ENCODE data around the gene CORO6.

Gene CORO6

GRCh38 chr17:29620779-29621500 is 1.8 kb downstream of the CORO6 start:
- Histone ChIP-seq H3K4me3 (ENCODE audit: low read depth in 1 of 2, low read length in 2 of 2) (no peak overlapping the region), H3K9ac (ENCODE audit: low read depth in 1 of 2, low read length in 2 of 2) (no peak overlapping the region), H3K27ac (ENCODE audit: low read depth, low read length) (no peak overlapping the region), H3K9me3 (ENCODE audit: control insufficient read depth in 1 of 2, low read length in 2 of 2) (no peaks in the 10 kb centered on the region), H3K36me3 (ENCODE audit: control insufficient read depth in 1 of 2, insufficient read depth in 2 of 2, low read length in 2 of 2) (no peaks in the 10 kb centered on the region), H3K4me1 (ENCODE audit: control insufficient read depth in 1 of 2, insufficient read depth in 2 of 2, low read length in 2 of 2) (peaks cover 31 to 32% of the 10 kb centered on the region in 2 donors), H3K27me3 (ENCODE audit: control insufficient read depth in 1 of 2, insufficient read depth in 2 of 2, low read length in 2 of 2) (peaks cover 13 to 26% of the 10 kb centered on the region in 2 donors)

DNA sequence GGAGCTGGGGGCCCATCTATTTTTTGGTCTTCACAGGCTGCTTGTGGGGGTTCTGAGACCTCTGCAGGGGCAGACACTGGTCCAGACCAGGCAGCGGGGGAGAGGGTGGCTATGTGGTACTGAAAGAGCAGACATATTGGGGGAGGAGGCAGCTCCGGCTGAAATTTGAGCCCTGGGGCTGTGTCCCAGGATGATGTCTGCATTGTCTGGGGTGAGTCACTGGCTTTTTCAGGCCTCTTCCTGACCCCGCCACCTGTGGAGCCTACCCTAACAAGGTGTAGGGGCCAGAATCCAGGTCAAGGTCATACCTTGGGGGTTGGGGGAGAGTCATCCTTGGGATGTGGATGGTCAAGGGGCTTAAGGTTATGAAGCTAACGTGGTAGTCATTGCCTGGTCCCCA is 2.4 kb downstream of the CORO6 start:
- H3K27me3 ChIP-seq (ENCODE audit: control insufficient read depth in 1 of 2, insufficient read depth in 2 of 2, low read length in 2 of 2), result peaks cover 15 to 30% of the 10 kb centered on the region in 2 donors
- H3K36me3 ChIP-seq (ENCODE audit: control insufficient read depth in 1 of 2, insufficient read depth in 2 of 2, low read length in 2 of 2), result no peaks in the 10 kb centered on the region
- H3K9me3 ChIP-seq (ENCODE audit: control insufficient read depth in 1 of 2, low read length in 2 of 2), result no peaks in the 10 kb centered on the region
- peaks cover 33 to 36% of the 10 kb centered on the region in 2 donors for H3K4me1 ChIP-seq (ENCODE audit: control insufficient read depth in 1 of 2, insufficient read depth in 2 of 2, low read length in 2 of 2)
- no peak overlapping the region for H3K27ac ChIP-seq (ENCODE audit: low read depth, low read length)
- no peak overlapping the region for H3K9ac ChIP-seq (ENCODE audit: low read depth in 1 of 2, low read length in 2 of 2)
- no peak overlapping the region for H3K4me3 ChIP-seq (ENCODE audit: low read depth in 1 of 2, low read length in 2 of 2)

GRCh38 chr17:29619251-29619650 is 3.5 kb downstream of the CORO6 start:
- Histone ChIP-seq H3K27me3 (ENCODE audit: control insufficient read depth in 1 of 2, insufficient read depth in 2 of 2, low read length in 2 of 2) (peaks cover 15 to 39% of the 10 kb centered on the region in 2 donors), H3K4me1 (ENCODE audit: control insufficient read depth in 1 of 2, insufficient read depth in 2 of 2, low read length in 2 of 2) (peaks cover 37 to 45% of the 10 kb centered on the region in 2 donors), H3K4me3 (ENCODE audit: low read depth in 1 of 2, low read length in 2 of 2) (no peak overlapping the region), H3K9me3 (ENCODE audit: control insufficient read depth in 1 of 2, low read length in 2 of 2) (no peaks in the 10 kb centered on the region), H3K9ac (ENCODE audit: low read depth in 1 of 2, low read length in 2 of 2) (no peak overlapping the region), H3K27ac (ENCODE audit: low read depth, low read length) (no peak overlapping the region), H3K36me3 (ENCODE audit: control insufficient read depth in 1 of 2, insufficient read depth in 2 of 2, low read length in 2 of 2) (no peaks in the 10 kb centered on the region)

- Histone ChIP-seq H3K36me3 (ENCODE audit: control insufficient read depth in 1 of 2, insufficient read depth in 2 of 2, low read length in 2 of 2) (no peaks in the 10 kb centered on the region), H3K4me3 (ENCODE audit: low read depth in 1 of 2, low read length in 2 of 2) (peak overlapping the region; percentile 48 to 70), H3K27ac (ENCODE audit: low read depth, low read length) (no peak overlapping the region), H3K4me1 (ENCODE audit: control insufficient read depth in 1 of 2, insufficient read depth in 2 of 2, low read length in 2 of 2) (peaks cover 45 to 52% of the 10 kb centered on the region in 2 donors), H3K27me3 (ENCODE audit: control insufficient read depth in 1 of 2, insufficient read depth in 2 of 2, low read length in 2 of 2) (peaks cover 15 to 44% of the 10 kb centered on the region in 2 donors), H3K9me3 (ENCODE audit: control insufficient read depth in 1 of 2, low read length in 2 of 2) (no peaks in the 10 kb centered on the region), H3K9ac (ENCODE audit: low read depth in 1 of 2, low read length in 2 of 2) (no peak overlapping the region)
Observed at GRCh38 chr17:29618272-29619065, 4.2 kb downstream of the CORO6 start.

GRCh38 chr17:29617481-29618271 is 5.0 kb downstream of the CORO6 start:
- no peaks in the 10 kb centered on the region for H3K36me3 ChIP-seq (ENCODE audit: control insufficient read depth in 1 of 2, insufficient read depth in 2 of 2, low read length in 2 of 2)
- no peak overlapping the region for H3K27ac ChIP-seq (ENCODE audit: low read depth, low read length)
- peak overlapping the region; percentile 61 to 69 for H3K9ac ChIP-seq (ENCODE audit: low read depth in 1 of 2, low read length in 2 of 2)
- H3K27me3 ChIP-seq (ENCODE audit: control insufficient read depth in 1 of 2, insufficient read depth in 2 of 2, low read length in 2 of 2), result peaks cover 15 to 44% of the 10 kb centered on the region in 2 donors
- H3K4me1 ChIP-seq (ENCODE audit: control insufficient read depth in 1 of 2, insufficient read depth in 2 of 2, low read length in 2 of 2), result peaks cover 41 to 48% of the 10 kb centered on the region in 2 donors
- H3K9me3 ChIP-seq (ENCODE audit: control insufficient read depth in 1 of 2, low read length in 2 of 2), result no peaks in the 10 kb centered on the region
- H3K4me3 ChIP-seq (ENCODE audit: low read depth in 1 of 2, low read length in 2 of 2), result peak overlapping the region; percentile 68 to 70

DNA sequence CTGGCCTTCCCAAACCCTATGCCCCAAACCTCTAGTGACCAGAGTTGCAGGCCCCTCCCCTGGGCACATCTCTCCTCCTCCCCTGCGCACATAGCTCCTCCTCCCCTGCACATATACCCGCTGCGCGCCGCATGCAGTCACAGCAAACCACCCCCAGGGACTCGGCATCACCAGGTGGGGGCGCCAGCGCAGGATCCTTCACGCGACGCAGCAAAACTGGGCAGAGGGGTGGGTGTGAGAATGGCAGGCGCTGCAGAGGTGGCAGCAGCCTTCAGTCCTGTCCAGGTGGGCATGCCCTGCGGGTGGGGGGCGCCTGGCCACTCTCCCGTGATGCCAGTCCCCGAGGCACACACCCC is 5.6 kb downstream of the CORO6 start:
- Histone ChIP-seq H3K4me1 (ENCODE audit: control insufficient read depth in 1 of 2, insufficient read depth in 2 of 2, low read length in 2 of 2) (peaks cover 40 to 45% of the 10 kb centered on the region in 2 donors), H3K36me3 (ENCODE audit: control insufficient read depth in 1 of 2, insufficient read depth in 2 of 2, low read length in 2 of 2) (no peaks in the 10 kb centered on the region), H3K27ac (ENCODE audit: low read depth, low read length) (no peak overlapping the region), H3K9ac (ENCODE audit: low read depth in 1 of 2, low read length in 2 of 2) (peak overlapping the region; percentile 61 to 69), H3K9me3 (ENCODE audit: control insufficient read depth in 1 of 2, low read length in 2 of 2) (no peaks in the 10 kb centered on the region), H3K4me3 (ENCODE audit: low read depth in 1 of 2, low read length in 2 of 2) (peak overlapping the region; percentile 68 to 70), H3K27me3 (ENCODE audit: control insufficient read depth in 1 of 2, insufficient read depth in 2 of 2, low read length in 2 of 2) (peaks cover 15 to 44% of the 10 kb centered on the region in 2 donors)

DNA sequence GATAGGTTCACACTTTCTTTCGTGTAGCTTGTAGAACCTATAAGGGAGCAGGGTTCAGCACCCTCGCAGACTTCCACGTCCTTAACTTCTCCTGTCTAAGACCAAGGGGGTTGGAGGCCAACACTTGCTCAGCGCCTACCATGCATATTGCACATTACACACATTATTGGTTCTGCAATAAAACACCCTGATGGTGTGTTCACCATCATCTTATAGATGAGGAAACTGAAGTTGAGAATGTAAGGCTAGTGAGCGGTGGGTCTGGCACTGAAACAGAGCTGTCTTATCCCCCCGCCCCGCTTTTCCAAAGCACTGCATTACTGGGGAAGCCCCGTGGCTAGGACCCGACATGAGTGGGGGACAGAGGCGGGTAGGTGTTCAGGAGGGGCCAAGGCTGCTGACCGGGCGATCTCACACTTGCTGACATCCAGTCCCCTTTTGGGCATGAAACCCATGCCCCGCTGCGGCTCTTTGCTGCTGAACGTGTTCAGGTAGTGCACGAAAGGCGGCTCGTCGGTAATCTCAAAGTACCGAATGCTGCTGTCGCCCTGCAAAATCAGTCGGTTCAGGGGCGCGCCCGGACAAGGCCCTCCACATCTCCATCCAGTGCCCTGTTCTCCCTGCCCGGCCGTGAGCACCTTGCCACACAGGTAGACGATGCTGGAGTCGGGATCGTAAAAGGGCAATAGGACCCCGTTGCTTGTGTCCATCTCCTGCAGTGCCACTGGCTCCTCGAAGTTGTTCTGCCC is 6.2 kb downstream of the CORO6 start:
- Histone ChIP-seq H3K27ac (ENCODE audit: low read depth, low read length) (no peak overlapping the region), H3K9me3 (ENCODE audit: control insufficient read depth in 1 of 2, low read length in 2 of 2) (no peaks in the 10 kb centered on the region), H3K4me1 (ENCODE audit: control insufficient read depth in 1 of 2, insufficient read depth in 2 of 2, low read length in 2 of 2) (peaks cover 37 to 45% of the 10 kb centered on the region in 2 donors), H3K4me3 (ENCODE audit: low read depth in 1 of 2, low read length in 2 of 2) (peak overlapping the region; percentile 68 to 70), H3K27me3 (ENCODE audit: control insufficient read depth in 1 of 2, insufficient read depth in 2 of 2, low read length in 2 of 2) (peaks cover 15 to 44% of the 10 kb centered on the region in 2 donors), H3K9ac (ENCODE audit: low read depth in 1 of 2, low read length in 2 of 2) (peak overlapping the region; percentile 18 to 43), H3K36me3 (ENCODE audit: control insufficient read depth in 1 of 2, insufficient read depth in 2 of 2, low read length in 2 of 2) (no peaks in the 10 kb centered on the region)

DNA sequence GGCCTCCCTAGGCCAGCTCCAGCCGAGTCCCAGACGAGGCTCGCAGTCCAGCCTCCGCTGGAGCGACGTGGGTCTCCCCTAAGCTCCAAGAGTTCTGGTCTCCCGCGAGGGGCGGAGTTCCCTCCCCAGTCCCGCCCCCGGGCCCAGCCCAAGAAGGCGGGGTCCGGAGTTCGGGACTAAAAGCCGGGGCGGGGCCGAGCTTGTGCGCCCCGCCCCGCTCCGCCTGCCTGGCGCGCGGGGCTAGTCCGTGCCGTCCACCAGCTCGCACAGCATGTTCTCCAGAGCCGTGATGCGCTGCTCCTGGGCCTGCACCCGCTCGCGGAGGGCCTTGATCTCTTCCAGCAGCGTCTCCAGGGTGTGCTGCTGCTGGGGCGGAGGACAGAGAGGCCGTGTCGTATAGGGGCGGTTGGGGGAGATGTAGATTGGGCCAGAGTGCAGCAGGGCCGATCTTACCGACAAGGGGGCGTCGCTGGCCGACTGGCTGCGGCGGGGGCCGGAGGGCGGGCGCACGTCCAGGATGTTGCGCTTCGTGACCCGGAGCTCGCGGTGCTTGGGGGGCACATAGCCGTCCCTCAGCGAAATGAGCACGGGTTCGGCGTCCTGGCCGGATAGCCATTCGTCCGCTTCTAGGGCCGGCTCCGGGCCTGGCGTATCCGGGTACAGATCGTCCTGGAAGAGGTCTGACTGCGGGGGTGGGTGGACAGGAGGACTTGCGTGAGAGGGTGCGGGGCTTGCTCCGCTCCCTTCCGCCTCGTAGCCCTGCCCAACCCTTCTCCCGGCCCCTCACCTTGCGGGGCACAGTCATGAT is 7.0 kb downstream of the CORO6 start:
- Histone ChIP-seq H3K4me3 (ENCODE audit: low read depth in 1 of 2, low read length in 2 of 2) (peak overlapping the region; percentile 69 to 74), H3K9me3 (ENCODE audit: control insufficient read depth in 1 of 2, low read length in 2 of 2) (no peaks in the 10 kb centered on the region), H3K9ac (ENCODE audit: low read depth in 1 of 2, low read length in 2 of 2) (peak overlapping the region; percentile 18 to 43), H3K27ac (ENCODE audit: low read depth, low read length) (no peak overlapping the region), H3K27me3 (ENCODE audit: control insufficient read depth in 1 of 2, insufficient read depth in 2 of 2, low read length in 2 of 2) (peaks cover 15 to 44% of the 10 kb centered on the region in 2 donors), H3K36me3 (ENCODE audit: control insufficient read depth in 1 of 2, insufficient read depth in 2 of 2, low read length in 2 of 2) (no peaks in the 10 kb centered on the region), H3K4me1 (ENCODE audit: control insufficient read depth in 1 of 2, insufficient read depth in 2 of 2, low read length in 2 of 2) (peaks cover 37 to 45% of the 10 kb centered on the region in 2 donors)

- Histone ChIP-seq H3K4me3 (ENCODE audit: low read depth in 1 of 2, low read length in 2 of 2) (peak overlapping the region; percentile 69 to 74), H3K9ac (ENCODE audit: low read depth in 1 of 2, low read length in 2 of 2) (no peak overlapping the region), H3K27ac (ENCODE audit: low read depth, low read length) (no peak overlapping the region), H3K9me3 (ENCODE audit: control insufficient read depth in 1 of 2, low read length in 2 of 2) (no peaks in the 10 kb centered on the region), H3K36me3 (ENCODE audit: control insufficient read depth in 1 of 2, insufficient read depth in 2 of 2, low read length in 2 of 2) (no peaks in the 10 kb centered on the region), H3K4me1 (ENCODE audit: control insufficient read depth in 1 of 2, insufficient read depth in 2 of 2, low read length in 2 of 2) (peaks cover 37 to 45% of the 10 kb centered on the region in 2 donors), H3K27me3 (ENCODE audit: control insufficient read depth in 1 of 2, insufficient read depth in 2 of 2, low read length in 2 of 2) (peaks cover 15 to 42% of the 10 kb centered on the region in 2 donors)
Observed at GRCh38 chr17:29615048-29615385, 7.7 kb downstream of the CORO6 start.

Measured in duodenal mucosa (tissue), 2 donors.